Adipose tissue (tissue), 3 donors: ENCODE measurements around the gene JAG1. TPM values are rescaled to one million over a fixed set of nuclear protein-coding genes. Genes with fewer than 3 reads are reported as not detected.

Experiments used
- H3K27ac ChIP-seq: one replicate; pipeline ENCODE4 v1.5.1; 2013; ENCODE audit warnings: low read depth, low read length
- WGBS, 3 donors: extraction: QIAGEN DNeasy Blood & Tissue Kit; methylation state at CpG; one replicate each; pipeline ENCODE4 v1.1.7; 2013; 5-methylcytosine and 5-hydroxymethylcytosine counted together
- polyA plus RNA-seq, 3 donors: library from polyadenylated mRNA; stranded (reverse); fragments of 200-250 nt; gene quantifications; one replicate each; pipeline ENCODE4 v1.2.3, GENCODE V29; 2013
- donor health status: healthy with polysubstance abuse.
- donor health status: Bipolar disorder and iron deficiency.
- donor health status: healthy.

Gene JAG1
- polyA plus RNA-seq, 3 donors = 11.9 to 39.6 (median 17.9) TPM

GRCh38 chr20:10705801-10706459, 32.1 kb upstream of the JAG1 start:
- WGBS, 3 donors = 93 to 96% (median 93%) methylated on average over 16 of the region's 16 CpGs

GRCh38 chr20:10701607-10702006, 27.8 kb upstream of the JAG1 start:
- no peak overlapping the region for H3K27ac ChIP-seq
- 93 to 100% (median 99%) methylated on average over 1 of the region's 1 CpG for WGBS, 3 donors

More at GRCh38 chr20:10705801-10706459, 32.1 kb upstream of the JAG1 start:
- H3K27ac ChIP-seq = no peak overlapping the region

GRCh38 chr20:10699941-10700340, 26.1 kb upstream of the JAG1 start:
- 83 to 91% (median 88%) methylated on average over 2 of the region's 2 CpGs for WGBS, 3 donors
- H3K27ac ChIP-seq = no peak overlapping the region

GRCh38 chr20:10699489-10699888, 25.7 kb upstream of the JAG1 start:
- WGBS, 3 donors = 42 to 87% (median 82%) methylated on average over 2 of the region's 2 CpGs
- H3K27ac ChIP-seq = no peak overlapping the region

- no peak overlapping the region for H3K27ac ChIP-seq
- 71 to 72% (median 72%) methylated on average over 5 of the region's 5 CpGs for WGBS, 3 donors
These were observed 22.9 kb upstream of the JAG1 start for GRCh38 chr20:10696650-10697049.

GRCh38 chr20:10689385-10689784, 15.6 kb upstream of the JAG1 start:
- 25 to 94% (median 75%) methylated on average over 1 of the region's 1 CpG for WGBS, 3 donors
- no peak overlapping the region for H3K27ac ChIP-seq

GRCh38 chr20:10687895-10688294, 14.1 kb upstream of the JAG1 start:
- no peak overlapping the region for H3K27ac ChIP-seq
- 82 to 90% (median 84%) methylated on average over 5 of the region's 5 CpGs for WGBS, 3 donors

- 94 to 95% (median 95%) methylated on average over 14 of the region's 14 CpGs for WGBS, 3 donors
- H3K27ac ChIP-seq = no peak overlapping the region
These were observed 12.7 kb upstream of the JAG1 start for GRCh38 chr20:10686356-10687133.

GRCh38 chr20:10683537-10683936, 9.7 kb upstream of the JAG1 start:
- 42 to 100% (median 94%) methylated on average over 2 of the region's 2 CpGs for WGBS, 3 donors
- H3K27ac ChIP-seq = no peak overlapping the region

- H3K27ac ChIP-seq = no peak overlapping the region
- 67 to 77% (median 70%) methylated on average over 3 of the region's 3 CpGs for WGBS, 3 donors
These were observed 9.1 kb upstream of the JAG1 start for GRCh38 chr20:10682939-10683338.

GRCh38 chr20:10681494-10681893, 7.7 kb upstream of the JAG1 start:
- 90 to 97% (median 95%) methylated on average over 4 of the region's 4 CpGs for WGBS, 3 donors
- no peak overlapping the region for H3K27ac ChIP-seq

- 76 to 92% (median 92%) methylated on average over 4 of the region's 4 CpGs for WGBS, 3 donors
- H3K27ac ChIP-seq = no peak overlapping the region
These were observed 6.8 kb upstream of the JAG1 start for GRCh38 chr20:10680571-10680970.

- H3K27ac ChIP-seq = no peak overlapping the region
- 45 to 78% (median 73%) methylated on average over 4 of the region's 4 CpGs for WGBS, 3 donors
These were observed 5.5 kb upstream of the JAG1 start for GRCh38 chr20:10679269-10679668.

- no peak overlapping the region for H3K27ac ChIP-seq
- WGBS, 3 donors = 42 to 78% (median 55%) methylated on average over 3 of the region's 3 CpGs
These were observed 2.7 kb upstream of the JAG1 start for GRCh38 chr20:10676518-10676917.

- 88 to 94% (median 92%) methylated on average over 4 of the region's 4 CpGs for WGBS, 3 donors
- H3K27ac ChIP-seq = no peak overlapping the region
These were observed 1.6 kb upstream of the JAG1 start for GRCh38 chr20:10675450-10675848.

GRCh38 chr20:10674684-10675449, 1.1 kb upstream of the JAG1 start:
- peak overlapping the region; percentile 73 for H3K27ac ChIP-seq
- WGBS, 3 donors = 1 to 3% (median 2%) methylated on average over 35 to 38 of the region's 38 CpGs

GRCh38 chr20:10673176-10673841, 490 bp downstream of the JAG1 start:
- WGBS, 3 donors = 0 to 1% (median 0%) methylated on average over 46 to 73 of the region's 73 CpGs
- H3K27ac ChIP-seq = peak overlapping the region; percentile 74

- peak overlapping the region; percentile 74 for H3K27ac ChIP-seq
- WGBS, 3 donors = 0 to 1% (median 0%) methylated on average over 47 of the region's 47 CpGs
These were observed 1.1 kb downstream of the JAG1 start for GRCh38 chr20:10672624-10673127.
